SH-SY5Y (cell line): Measurements from ENCODE around the gene SYTL1.

ENCODE experiments used
- GATA2 ChIP-seq: IDR thresholded peaks from 2 replicates; pipeline ENCODE4 v1.6.1; 2011; ENCODE audit warnings: mild to moderate bottlenecking, low read depth, low read length
- GATA3 ChIP-seq: IDR thresholded peaks from 2 replicates; pipeline ENCODE4 v1.6.1; 2011; ENCODE audit warnings: low read depth, mild to moderate bottlenecking, low read length, moderate library complexity

- no peak for TF ChIP-seq GATA3
- no peak for TF ChIP-seq GATA2
Measured at GRCh38 chr1:27339213-27339612, 2.6 kb upstream of the SYTL1 start.
